GM21515 (cell line): ENCODE data around the gene AGTPBP1.

ENCODE experiments used
- ATAC-seq: cut with Tn5 transposase; IDR thresholded peaks from one replicate; pipeline ENCODE4 v1.9.1; 2021; ENCODE audit not compliant: unreplicated experiment

Gene AGTPBP1

GRCh38 chr9:85553475-85553874 is 188.3 kb downstream of the AGTPBP1 start:
- ATAC-seq: no peak

- ATAC-seq: no peak
These were observed 194.2 kb downstream of the AGTPBP1 start for GRCh38 chr9:85547599-85547998.

GRCh38 chr9:85543196-85543595 is 198.6 kb downstream of the AGTPBP1 start:
- ATAC-seq: no peak

- no peak for ATAC-seq
These were observed 199.9 kb downstream of the AGTPBP1 start for GRCh38 chr9:85541876-85542275.

GRCh38 chr9:85536514-85536913 is 205.2 kb downstream of the AGTPBP1 start:
- no peak for ATAC-seq

GRCh38 chr9:85536076-85536475 is 205.7 kb downstream of the AGTPBP1 start:
- ATAC-seq: no peak

- ATAC-seq: no peak
These were observed 207.4 kb downstream of the AGTPBP1 start for GRCh38 chr9:85534340-85534739.

- ATAC-seq: no peak
These were observed 208.2 kb downstream of the AGTPBP1 start for GRCh38 chr9:85533538-85533937.

GRCh38 chr9:85530721-85531120 is 211.0 kb downstream of the AGTPBP1 start:
- no peak for ATAC-seq

- ATAC-seq: no peak
These were observed 213.1 kb downstream of the AGTPBP1 start for GRCh38 chr9:85528607-85529006.

- no peak for ATAC-seq
These were observed 213.6 kb downstream of the AGTPBP1 start for GRCh38 chr9:85528142-85528541.

GRCh38 chr9:85527331-85528020 is 214.3 kb downstream of the AGTPBP1 start:
- ATAC-seq: no peak

- ATAC-seq: no peak
These were observed 217.2 kb downstream of the AGTPBP1 start for GRCh38 chr9:85524531-85524930.

- no peak for ATAC-seq
These were observed 218.6 kb downstream of the AGTPBP1 start for GRCh38 chr9:85523202-85523601.

- ATAC-seq: no peak
These were observed 219.2 kb downstream of the AGTPBP1 start for GRCh38 chr9:85522459-85523092.

- no peak for ATAC-seq
These were observed 220.2 kb downstream of the AGTPBP1 start for GRCh38 chr9:85521371-85522197.

- ATAC-seq: no peak
These were observed 224.6 kb downstream of the AGTPBP1 start for GRCh38 chr9:85516976-85517637.

GRCh38 chr9:85516455-85516854 is 225.3 kb downstream of the AGTPBP1 start:
- no peak for ATAC-seq

- ATAC-seq: no peak
These were observed 226.7 kb downstream of the AGTPBP1 start for GRCh38 chr9:85515021-85515420.

GRCh38 chr9:85514256-85514655 is 227.5 kb downstream of the AGTPBP1 start:
- ATAC-seq: no peak

GRCh38 chr9:85511746-85512145 is 230.0 kb downstream of the AGTPBP1 start:
- no peak for ATAC-seq
